Eye (tissue), 1 donor: Measurements from ENCODE around the gene OR4C45.
A peak's percentile ranks its signal among the peaks of the same experiment; 100 is the strongest.
"Not testable (repeated sequence)": the region's sequence is repeated elsewhere in the genome, so short reads cannot be mapped to it uniquely, and the experiment has no call there.

Source experiments
- DNase-seq: peaks from one replicate; pipeline ENCODE4 v3.0.0-alpha.2; 2015

The OR4C45 gene

GRCh38 chr11:50032574-50032973 lies at the start of gene OR4C45:
TSS of gene OR4C45 (plus strand) at chr11:50032874.
- no peak for DNase-seq

- DNase-seq, result peak; percentile 0
Measured at GRCh38 chr11:49995565-49995964, 37.1 kb upstream of the OR4C45 start.

DNA sequence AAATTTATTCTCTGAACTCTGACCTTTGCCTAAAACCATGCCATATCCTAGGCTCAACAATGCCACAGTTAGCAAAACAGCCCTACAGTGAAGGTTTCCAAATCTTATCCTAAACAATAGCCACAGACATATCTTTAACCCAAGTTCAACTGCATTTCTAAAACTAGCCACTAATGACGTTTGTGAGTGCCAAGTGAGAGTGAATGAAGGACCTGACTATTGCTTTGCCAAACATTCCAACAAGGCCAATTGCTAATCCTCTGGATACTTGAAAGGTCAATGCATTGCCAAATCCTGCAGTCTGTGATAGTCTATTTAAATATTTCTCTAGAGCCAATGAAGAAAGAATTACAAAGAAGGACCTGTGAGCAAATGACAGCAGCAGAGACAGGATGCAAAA lies 2.5 kb upstream of the OR4C45 start:
- DNase-seq, result no peak

DNA sequence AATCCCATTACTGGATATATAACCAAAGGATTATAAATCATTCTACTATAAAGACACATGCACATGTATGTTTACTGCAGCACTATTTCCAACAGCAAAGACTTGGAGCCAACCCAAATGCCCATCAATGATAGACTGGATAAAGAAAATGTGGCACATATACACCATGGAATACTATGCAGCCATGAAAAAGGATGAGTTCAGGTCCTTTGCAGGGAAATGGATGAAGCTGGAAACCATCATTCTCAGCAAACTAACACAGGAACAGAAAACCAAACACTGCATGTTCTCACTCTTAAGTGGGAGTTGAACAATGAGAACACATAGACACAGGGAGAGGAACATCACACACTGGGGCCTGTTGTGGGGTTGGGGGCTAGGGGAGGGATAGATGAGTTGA lies 3.6 kb downstream of the OR4C45 start:
- DNase-seq, result not testable (repeated sequence)

DNA sequence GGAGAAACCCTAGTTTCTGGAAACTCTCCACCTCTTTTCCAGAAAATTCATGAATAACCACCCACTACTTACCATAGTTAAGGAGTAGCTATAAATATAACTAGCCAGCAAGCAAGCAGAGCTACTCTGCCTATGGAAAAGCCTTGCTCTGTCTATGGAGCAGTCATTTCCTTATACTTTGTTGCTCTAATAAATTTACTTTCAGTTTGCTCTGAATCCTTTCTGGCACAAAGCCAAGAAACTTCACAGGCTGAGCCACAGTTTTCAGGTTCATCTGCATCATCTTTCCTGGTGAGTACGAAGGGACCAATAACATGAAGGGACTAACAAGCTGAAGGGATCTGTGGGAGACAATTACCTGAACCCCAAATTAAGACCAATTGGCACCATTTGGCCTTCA lies 4.6 kb downstream of the OR4C45 start:
- DNase-seq, result no peak

- no peak for DNase-seq
Measured at GRCh38 chr11:50044647-50045046, 12.0 kb downstream of the OR4C45 start.

GRCh38 chr11:50063056-50063455 lies 30.4 kb downstream of the OR4C45 start:
- not testable (repeated sequence) for DNase-seq

DNA sequence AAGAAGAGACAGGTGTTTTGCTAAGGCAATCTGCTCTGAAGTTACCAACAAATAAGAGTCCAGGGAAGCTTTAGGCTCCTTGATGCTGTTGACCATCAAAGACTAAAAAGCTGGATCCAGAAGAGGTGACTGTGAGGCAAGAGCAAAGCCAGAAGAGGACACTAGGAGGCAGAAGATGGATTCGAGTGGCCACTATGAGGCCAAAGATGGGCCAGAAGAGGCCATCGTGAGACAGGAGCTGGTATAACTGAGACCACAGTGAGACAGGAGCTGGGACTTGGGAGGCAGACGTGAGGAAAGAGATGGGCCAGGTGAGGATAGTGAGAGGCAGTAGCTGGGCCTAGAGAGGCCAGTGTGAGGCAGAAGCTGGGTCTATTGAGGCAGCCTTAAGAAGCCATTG lies 37.7 kb downstream of the OR4C45 start:
- DNase-seq, result no peak

DNA sequence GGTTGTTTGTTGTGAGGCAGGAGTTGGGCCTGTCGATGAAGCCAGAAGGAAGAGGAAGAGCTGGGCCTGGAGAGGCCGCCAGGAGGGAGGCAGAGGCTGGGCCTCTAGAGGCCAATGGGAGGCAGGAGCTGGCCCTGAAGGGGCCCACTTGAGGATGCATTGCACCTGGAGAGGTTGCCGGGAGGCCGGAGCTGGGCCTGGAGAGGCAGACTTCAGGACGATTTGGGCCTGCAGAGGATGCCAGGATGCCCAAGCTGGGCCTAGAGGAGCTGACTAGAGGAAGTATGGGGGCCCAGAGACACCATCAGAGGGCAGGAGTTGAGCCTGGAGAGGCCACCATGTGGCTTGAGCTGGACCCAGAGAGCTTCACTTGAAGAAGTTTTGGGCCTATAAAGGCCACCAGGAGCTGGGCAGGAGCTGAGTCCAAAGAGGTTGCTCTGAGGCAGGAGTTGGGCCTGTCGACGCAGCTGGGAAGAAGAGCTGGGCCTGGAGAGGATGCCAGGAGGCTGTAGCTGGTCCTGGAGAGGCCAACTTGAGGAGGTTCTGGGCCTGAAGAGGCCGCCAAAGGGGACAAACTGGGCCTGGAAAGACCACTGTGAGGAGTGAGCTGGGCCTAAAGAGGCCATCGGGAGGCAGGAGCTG lies 39.0 kb downstream of the OR4C45 start:
- no peak for DNase-seq

DNA sequence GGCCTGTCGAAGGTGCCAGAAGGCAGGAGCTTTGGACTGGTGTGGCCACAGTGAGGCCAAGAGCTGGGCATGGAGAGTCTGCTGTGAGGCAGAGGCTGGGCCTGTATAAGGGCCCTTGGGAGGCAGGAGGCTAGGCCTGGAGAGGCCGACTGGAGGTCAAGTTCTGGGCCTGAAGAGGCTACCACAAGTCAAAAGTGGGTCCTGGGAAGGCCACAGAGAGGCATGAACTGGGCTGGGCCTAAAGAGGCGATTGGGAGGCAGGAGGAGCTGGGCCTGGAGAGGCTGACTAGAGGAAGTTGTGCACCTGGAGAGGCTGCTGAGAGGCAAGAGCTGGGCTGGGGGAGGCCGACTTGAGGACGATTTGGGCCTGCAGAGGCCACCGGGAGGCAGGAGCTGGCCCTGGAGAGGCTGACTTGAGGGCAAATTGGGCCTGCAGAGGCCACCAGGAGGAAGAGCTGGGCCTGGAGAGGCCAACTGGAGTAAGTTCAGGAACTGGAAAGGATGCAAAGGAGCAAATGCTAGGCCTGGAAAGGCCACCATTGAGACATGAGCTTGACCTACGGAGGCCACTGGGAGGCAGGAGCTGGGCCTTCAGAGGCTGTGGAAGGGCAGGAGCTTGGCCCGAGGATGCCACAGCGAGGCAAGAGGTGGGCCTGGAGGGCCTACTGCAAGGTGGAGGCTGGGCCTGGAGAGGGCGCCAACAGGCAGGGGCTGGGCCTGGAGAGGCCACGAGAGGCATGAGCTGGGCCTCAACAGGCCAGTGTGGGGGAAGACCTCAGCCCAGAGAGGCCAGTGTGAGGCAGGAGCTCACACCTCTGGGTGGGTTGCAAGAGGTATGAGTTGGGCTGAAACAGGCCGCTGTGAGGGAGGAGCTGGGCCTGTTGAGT lies 39.8 kb downstream of the OR4C45 start:
- DNase-seq, result no peak

GRCh38 chr11:50073113-50074105 lies 40.7 kb downstream of the OR4C45 start:
- DNase-seq, result no peak

- no peak for DNase-seq
Measured at GRCh38 chr11:50074161-50074560, 41.5 kb downstream of the OR4C45 start.

GRCh38 chr11:50075856-50076255 lies 43.2 kb downstream of the OR4C45 start:
- DNase-seq, result no peak

DNA sequence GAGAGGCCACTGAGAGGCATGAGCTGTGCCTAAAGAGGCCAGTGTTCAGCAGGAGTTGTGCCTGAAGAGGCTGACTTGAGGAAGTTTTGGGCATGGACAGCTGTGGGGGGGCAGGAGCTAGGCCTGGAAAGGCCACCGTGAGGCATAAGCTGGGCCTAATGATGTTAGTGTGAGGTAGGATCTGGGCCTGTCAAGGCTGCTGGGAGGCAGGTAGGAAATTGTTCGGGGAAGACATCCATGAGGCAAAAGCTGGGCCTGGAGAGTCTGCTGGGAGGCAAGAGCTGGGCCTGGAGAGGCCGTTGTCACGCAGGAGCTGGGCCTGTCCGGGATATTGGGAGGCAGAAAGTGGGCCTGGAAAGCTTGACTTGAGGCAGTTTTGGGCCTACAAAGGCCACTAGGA lies 44.9 kb downstream of the OR4C45 start:
- DNase-seq, result no peak

- no peak for DNase-seq
Measured at GRCh38 chr11:50078001-50078400, 45.3 kb downstream of the OR4C45 start.

GRCh38 chr11:50078946-50079345 lies 46.3 kb downstream of the OR4C45 start:
- not testable (repeated sequence) for DNase-seq

- DNase-seq, result no peak
Measured at GRCh38 chr11:50080256-50080655, 47.6 kb downstream of the OR4C45 start.
